ENCODE measurements around the gene SFTPD. TPM values are rescaled to one million over a fixed set of nuclear protein-coding genes. Genes with fewer than 3 reads are reported as not detected.
"Not testable (repeated sequence)": the region's sequence is repeated elsewhere in the genome, so short reads cannot be mapped to it uniquely, and the experiment has no call there.

SFTPD gene
- not detected for polyA plus RNA-seq (2013, experiment 1 of 2)
- polyA plus RNA-seq (2013, experiment 2 of 2), result not detected

- H3K27me3 ChIP-seq (ENCODE audit: control insufficient read depth in 1 of 2, insufficient read depth in 1 of 2, low read length in 2 of 2), result peaks cover 42 to 53% of the 10 kb centered on the region in 2 experiments
- 88% methylated on average over 2 of the region's 3 CpGs for WGBS
- peak within 1 kb of the TSS; percentile 39 for H2BK5ac ChIP-seq (ENCODE audit: low read depth, low read length, poor library complexity, severe bottlenecking)
- no peak within 1 kb of the TSS for H3K4me3 ChIP-seq (ENCODE audit: insufficient read depth in 1 of 2, low read depth in 1 of 2, low read length in 2 of 2)
- no peak within 1 kb of the TSS for H2AFZ ChIP-seq (ENCODE audit: low read depth, low read length)
- no peak within 1 kb of the TSS for H3K18ac ChIP-seq (ENCODE audit: low read depth in 1 of 2, low read length in 2 of 2)
- no peak within 1 kb of the TSS for H3K4ac ChIP-seq (ENCODE audit: low read depth in 1 of 2, low read length in 2 of 2)
- H3K14ac ChIP-seq (ENCODE audit: low read length in 2 of 2), result no peak within 1 kb of the TSS
- no peak within 1 kb of the TSS for H2BK15ac ChIP-seq (ENCODE audit: low read depth, poor library complexity, severe bottlenecking)
- H3K9me3 ChIP-seq (ENCODE audit: control insufficient read depth, low read length), result peaks cover 37% of the 10 kb centered on the region
- H2BK12ac ChIP-seq (ENCODE audit: low read length in 2 of 2), result no peak within 1 kb of the TSS
- H3K79me1 ChIP-seq (replicated peaks; ENCODE audit: low read length, poor library complexity, severe bottlenecking), result no peaks in the 10 kb centered on the region
- no peak for DNase-seq
- H2BK120ac ChIP-seq (ENCODE audit: low read depth, low read length), result no peak within 1 kb of the TSS
- H3K4me1 ChIP-seq (ENCODE audit: control insufficient read depth, insufficient read depth, low read depth, low read length), result no peaks in the 10 kb centered on the region
- H3K23ac ChIP-seq (ENCODE audit: low read length in 2 of 2), result no peak within 1 kb of the TSS
- H2AK5ac ChIP-seq (ENCODE audit: low read length, severe bottlenecking), result no peak within 1 kb of the TSS
- no peaks in the 10 kb centered on the region for H3K36me3 ChIP-seq (ENCODE audit: control insufficient read depth in 1 of 2, insufficient read depth in 2 of 2, low read depth in 1 of 2, low read length in 2 of 2)
- no peak within 1 kb of the TSS for H3K9ac ChIP-seq (ENCODE audit: low read length)
- peak within 1 kb of the TSS; percentile 8 for H3K4me2 ChIP-seq (ENCODE audit: low read length, poor library complexity, severe bottlenecking)
- H4K91ac ChIP-seq (ENCODE audit: low read length), result peak within 1 kb of the TSS; percentile 15
- H4K8ac ChIP-seq (ENCODE audit: low read length), result no peak within 1 kb of the TSS
- no peak within 1 kb of the TSS for H3K27ac ChIP-seq (ENCODE audit: low read length, poor library complexity, severe bottlenecking)
Measured at GRCh38 chr10:79948976-79949722, at the start of gene SFTPD. SFTPD (minus strand) TSS chr10:79949105; CDS start chr10:79946659, 2,446 bp downstream.

GRCh38 chr10:79995979-79996634 is 47.2 kb upstream of the SFTPD start:
- Histone ChIP-seq H3K14ac (ENCODE audit: low read length in 2 of 2) (no peak overlapping the region), H3K18ac (ENCODE audit: low read depth in 1 of 2, low read length in 2 of 2) (no peak overlapping the region), H2BK5ac (ENCODE audit: low read depth, low read length, poor library complexity, severe bottlenecking) (no peak overlapping the region), H3K27me3 (ENCODE audit: control insufficient read depth in 1 of 2, insufficient read depth in 1 of 2, low read length in 2 of 2) (peaks cover 14 to 24% of the 10 kb centered on the region in 2 experiments), H2BK15ac (ENCODE audit: low read depth, poor library complexity, severe bottlenecking) (no peak overlapping the region), H3K79me1 (replicated peaks; ENCODE audit: low read length, poor library complexity, severe bottlenecking) (no peaks in the 10 kb centered on the region), H2BK120ac (ENCODE audit: low read depth, low read length) (no peak overlapping the region), H3K4me3 (ENCODE audit: insufficient read depth in 1 of 2, low read depth in 1 of 2, low read length in 2 of 2) (no peak overlapping the region), H3K4me2 (ENCODE audit: low read length, poor library complexity, severe bottlenecking) (no peak overlapping the region), H3K36me3 (ENCODE audit: control insufficient read depth in 1 of 2, insufficient read depth in 2 of 2, low read depth in 1 of 2, low read length in 2 of 2) (no peaks in the 10 kb centered on the region), H3K23ac (ENCODE audit: low read length in 2 of 2) (no peak overlapping the region), H3K27ac (ENCODE audit: low read length, poor library complexity, severe bottlenecking) (no peak overlapping the region), H2AFZ (ENCODE audit: low read depth, low read length) (no peak overlapping the region), H4K91ac (ENCODE audit: low read length) (no peak overlapping the region), H3K9me3 (ENCODE audit: control insufficient read depth, low read length) (peaks cover 23% of the 10 kb centered on the region), H4K8ac (ENCODE audit: low read length) (no peak overlapping the region), H3K9ac (ENCODE audit: low read length) (no peak overlapping the region), H2AK5ac (ENCODE audit: low read length, severe bottlenecking) (peak overlapping the region; percentile 59), H3K4me1 (ENCODE audit: control insufficient read depth, insufficient read depth, low read depth, low read length) (peaks cover 3% of the 10 kb centered on the region), H3K4ac (ENCODE audit: low read depth in 1 of 2, low read length in 2 of 2) (no peak overlapping the region), H2BK12ac (ENCODE audit: low read length in 2 of 2) (no peak overlapping the region)
- no peak for DNase-seq
- 79% methylated on average over 1 of the region's 1 CpG for WGBS

GRCh38 chr10:79994556-79994955 is 45.7 kb upstream of the SFTPD start:
- no peak overlapping the region for H3K14ac ChIP-seq (ENCODE audit: low read length in 2 of 2)
- H3K9me3 ChIP-seq (ENCODE audit: control insufficient read depth, low read length), result peaks cover 37% of the 10 kb centered on the region
- H2BK15ac ChIP-seq (ENCODE audit: low read depth, poor library complexity, severe bottlenecking), result no peak overlapping the region
- H4K8ac ChIP-seq (ENCODE audit: low read length), result no peak overlapping the region
- H3K23ac ChIP-seq (ENCODE audit: low read length in 2 of 2), result no peak overlapping the region
- WGBS, result 33% methylated on average over 2 of the region's 5 CpGs
- no peak for DNase-seq
- H3K4me2 ChIP-seq (ENCODE audit: low read length, poor library complexity, severe bottlenecking), result no peak overlapping the region
- no peak overlapping the region for H2BK5ac ChIP-seq (ENCODE audit: low read depth, low read length, poor library complexity, severe bottlenecking)
- H3K36me3 ChIP-seq (ENCODE audit: control insufficient read depth in 1 of 2, insufficient read depth in 2 of 2, low read depth in 1 of 2, low read length in 2 of 2), result no peaks in the 10 kb centered on the region
- H3K9ac ChIP-seq (ENCODE audit: low read length), result no peak overlapping the region
- peaks cover 3% of the 10 kb centered on the region for H3K4me1 ChIP-seq (ENCODE audit: control insufficient read depth, insufficient read depth, low read depth, low read length)
- H2AK5ac ChIP-seq (ENCODE audit: low read length, severe bottlenecking), result no peak overlapping the region
- H3K4me3 ChIP-seq (ENCODE audit: insufficient read depth in 1 of 2, low read depth in 1 of 2, low read length in 2 of 2), result no peak overlapping the region
- no peak overlapping the region for H2AFZ ChIP-seq (ENCODE audit: low read depth, low read length)
- no peak overlapping the region for H2BK120ac ChIP-seq (ENCODE audit: low read depth, low read length)
- H2BK12ac ChIP-seq (ENCODE audit: low read length in 2 of 2), result no peak overlapping the region
- H4K91ac ChIP-seq (ENCODE audit: low read length), result no peak overlapping the region
- H3K18ac ChIP-seq (ENCODE audit: low read depth in 1 of 2, low read length in 2 of 2), result no peak overlapping the region
- H3K79me1 ChIP-seq (replicated peaks; ENCODE audit: low read length, poor library complexity, severe bottlenecking), result no peaks in the 10 kb centered on the region
- no peak overlapping the region for H3K4ac ChIP-seq (ENCODE audit: low read depth in 1 of 2, low read length in 2 of 2)
- H3K27ac ChIP-seq (ENCODE audit: low read length, poor library complexity, severe bottlenecking), result no peak overlapping the region
- peaks cover 14 to 24% of the 10 kb centered on the region in 2 experiments for H3K27me3 ChIP-seq (ENCODE audit: control insufficient read depth in 1 of 2, insufficient read depth in 1 of 2, low read length in 2 of 2)

- H3K14ac ChIP-seq (ENCODE audit: low read length in 2 of 2), result not testable (repeated sequence)
Measured at GRCh38 chr10:79988199-79988598, 39.3 kb upstream of the SFTPD start.

More at GRCh38 chr10:79988199-79988598, 39.3 kb upstream of the SFTPD start:
- H3K4me1 ChIP-seq (ENCODE audit: control insufficient read depth, insufficient read depth, low read depth, low read length); H4K91ac ChIP-seq (ENCODE audit: low read length); H3K4me2 ChIP-seq (ENCODE audit: low read length, poor library complexity, severe bottlenecking); H3K4ac ChIP-seq (ENCODE audit: low read depth in 1 of 2, low read length in 2 of 2); H2AK5ac ChIP-seq (ENCODE audit: low read length, severe bottlenecking); H3K79me1 ChIP-seq (replicated peaks; ENCODE audit: low read length, poor library complexity, severe bottlenecking); H4K8ac ChIP-seq (ENCODE audit: low read length); H2BK5ac ChIP-seq (ENCODE audit: low read depth, low read length, poor library complexity, severe bottlenecking); H2BK15ac ChIP-seq (ENCODE audit: low read depth, poor library complexity, severe bottlenecking); DNase-seq; H2BK120ac ChIP-seq (ENCODE audit: low read depth, low read length); H3K36me3 ChIP-seq (ENCODE audit: control insufficient read depth in 1 of 2, insufficient read depth in 2 of 2, low read depth in 1 of 2, low read length in 2 of 2); H3K23ac ChIP-seq (ENCODE audit: low read length in 2 of 2); H3K18ac ChIP-seq (ENCODE audit: low read depth in 1 of 2, low read length in 2 of 2); H2BK12ac ChIP-seq (ENCODE audit: low read length in 2 of 2); H3K27ac ChIP-seq (ENCODE audit: low read length, poor library complexity, severe bottlenecking); H3K4me3 ChIP-seq (ENCODE audit: insufficient read depth in 1 of 2, low read depth in 1 of 2, low read length in 2 of 2); H3K9ac ChIP-seq (ENCODE audit: low read length); H2AFZ ChIP-seq (ENCODE audit: low read depth, low read length): not testable (repeated sequence)
- Histone ChIP-seq H3K9me3 (ENCODE audit: control insufficient read depth, low read length) (peaks cover 50% of the 10 kb centered on the region), H3K27me3 (ENCODE audit: control insufficient read depth in 1 of 2, insufficient read depth in 1 of 2, low read length in 2 of 2) (peaks cover 0 to 34% of the 10 kb centered on the region in 2 experiments)
- no CpG with 5 or more reads among the region's 2 CpGs for WGBS
